Measurements from ENCODE around the gene PACRG.

DNA sequence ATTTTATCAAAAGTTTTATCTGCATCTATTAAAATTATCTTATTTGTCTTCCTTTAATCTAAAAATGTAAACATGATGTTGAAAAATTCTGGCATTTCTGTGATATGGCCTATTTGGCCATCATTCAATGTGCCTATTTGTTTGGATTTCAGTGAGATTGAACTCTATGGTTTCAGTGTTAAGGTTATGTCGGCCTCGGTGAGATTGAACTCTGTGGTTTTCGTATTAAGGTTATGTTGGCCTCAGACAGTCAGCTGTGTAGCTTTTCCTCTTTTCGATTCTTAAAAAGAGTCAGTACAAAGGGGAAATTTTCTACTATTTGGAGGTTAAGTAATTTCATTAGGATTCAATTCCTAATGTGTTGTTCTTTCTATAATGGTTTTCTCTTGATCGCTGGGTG, 320.6 kb downstream of the PACRG start:
- TF ChIP-seq, protein P1, sequence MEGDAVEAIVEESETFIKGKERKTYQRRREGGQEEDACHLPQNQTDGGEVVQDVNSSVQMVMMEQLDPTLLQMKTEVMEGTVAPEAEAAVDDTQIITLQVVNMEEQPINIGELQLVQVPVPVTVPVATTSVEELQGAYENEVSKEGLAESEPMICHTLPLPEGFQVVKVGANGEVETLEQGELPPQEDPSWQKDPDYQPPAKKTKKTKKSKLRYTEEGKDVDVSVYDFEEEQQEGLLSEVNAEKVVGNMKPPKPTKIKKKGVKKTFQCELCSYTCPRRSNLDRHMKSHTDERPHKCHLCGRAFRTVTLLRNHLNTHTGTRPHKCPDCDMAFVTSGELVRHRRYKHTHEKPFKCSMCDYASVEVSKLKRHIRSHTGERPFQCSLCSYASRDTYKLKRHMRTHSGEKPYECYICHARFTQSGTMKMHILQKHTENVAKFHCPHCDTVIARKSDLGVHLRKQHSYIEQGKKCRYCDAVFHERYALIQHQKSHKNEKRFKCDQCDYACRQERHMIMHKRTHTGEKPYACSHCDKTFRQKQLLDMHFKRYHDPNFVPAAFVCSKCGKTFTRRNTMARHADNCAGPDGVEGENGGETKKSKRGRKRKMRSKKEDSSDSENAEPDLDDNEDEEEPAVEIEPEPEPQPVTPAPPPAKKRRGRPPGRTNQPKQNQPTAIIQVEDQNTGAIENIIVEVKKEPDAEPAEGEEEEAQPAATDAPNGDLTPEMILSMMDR (IDR thresholded peaks at IDR 0.05), result no peak
- TF ChIP-seq POLR2AphosphoS5 (IDR thresholded peaks at IDR 0.05), result no peak

All from upper lobe of left lung (tissue), 4 donors.